Hepatocyte (in vitro differentiated cells): ENCODE results near the gene USE1.

Source experiments
- EZH2 ChIP-seq: fragments of 200-600 bp; sonication (generic); IDR thresholded peaks from 2 replicates; pipeline ENCODE4 v1.6.1; 2016; ENCODE audit warnings: antibody characterized with exemption, mild to moderate bottlenecking, borderline replicate concordance
- TF ChIP-seq, protein P1 (sequence below): fragments of 200-600 bp; sonication (generic); IDR thresholded peaks from 2 replicates; pipeline ENCODE4 v1.5.1; 2016; ENCODE audit warnings: antibody characterized with exemption, mild to moderate bottlenecking; ENCODE audit not compliant: poor library complexity

DNA sequence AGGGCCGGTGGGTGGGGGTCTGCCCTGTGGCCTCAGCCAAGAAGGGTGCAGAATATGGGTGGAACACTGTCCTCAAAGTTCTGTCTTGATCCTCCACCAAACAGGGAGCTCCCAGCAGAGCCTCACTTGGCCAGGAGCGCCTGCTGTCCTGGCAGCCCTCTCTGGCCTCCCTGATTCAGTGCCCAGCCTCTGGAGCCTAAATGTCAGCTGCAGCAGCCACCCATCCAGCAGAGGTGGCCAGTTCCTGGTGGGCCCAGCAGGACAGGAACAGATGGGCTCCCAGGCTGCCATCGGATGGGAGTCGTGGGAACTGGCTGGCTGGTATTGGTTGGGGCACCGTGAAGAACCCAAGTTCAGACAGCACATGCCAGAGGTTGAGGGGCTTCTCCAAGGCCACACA lies 1.8 kb upstream of the USE1 start:
- no peak for TF ChIP-seq EZH2
- TF ChIP-seq, protein P1, sequence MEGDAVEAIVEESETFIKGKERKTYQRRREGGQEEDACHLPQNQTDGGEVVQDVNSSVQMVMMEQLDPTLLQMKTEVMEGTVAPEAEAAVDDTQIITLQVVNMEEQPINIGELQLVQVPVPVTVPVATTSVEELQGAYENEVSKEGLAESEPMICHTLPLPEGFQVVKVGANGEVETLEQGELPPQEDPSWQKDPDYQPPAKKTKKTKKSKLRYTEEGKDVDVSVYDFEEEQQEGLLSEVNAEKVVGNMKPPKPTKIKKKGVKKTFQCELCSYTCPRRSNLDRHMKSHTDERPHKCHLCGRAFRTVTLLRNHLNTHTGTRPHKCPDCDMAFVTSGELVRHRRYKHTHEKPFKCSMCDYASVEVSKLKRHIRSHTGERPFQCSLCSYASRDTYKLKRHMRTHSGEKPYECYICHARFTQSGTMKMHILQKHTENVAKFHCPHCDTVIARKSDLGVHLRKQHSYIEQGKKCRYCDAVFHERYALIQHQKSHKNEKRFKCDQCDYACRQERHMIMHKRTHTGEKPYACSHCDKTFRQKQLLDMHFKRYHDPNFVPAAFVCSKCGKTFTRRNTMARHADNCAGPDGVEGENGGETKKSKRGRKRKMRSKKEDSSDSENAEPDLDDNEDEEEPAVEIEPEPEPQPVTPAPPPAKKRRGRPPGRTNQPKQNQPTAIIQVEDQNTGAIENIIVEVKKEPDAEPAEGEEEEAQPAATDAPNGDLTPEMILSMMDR: no peak
